Tibial artery (tissue), 4 donors: ENCODE measurements around the gene C17orf75.
"Not testable (repeated sequence)": the region's sequence is repeated elsewhere in the genome, so short reads cannot be mapped to it uniquely, and the experiment has no call there.

Source experiments
- DNase-seq, 2 donors: peaks; one replicate each; pipeline ENCODE4 v3.0.0-alpha.2; 2019
- H3K27ac ChIP-seq, 2 donors: fragments of 200-600 bp; sonication (generic) in 1 of 2; 1 replicate in 1 of 2; 2 replicates in 1 of 2; pipeline ENCODE4 v1.5.1; 2018 to 2019; ENCODE audit warnings: mild to moderate bottlenecking in 1 of 2
- H3K27me3 ChIP-seq, 2 donors: fragments of 200-600 bp; sonication (generic) in 1 of 2; one replicate each; pipeline versions ENCODE4 v1.5.1 to v1.6.0; 2016 to 2019
- H3K36me3 ChIP-seq, 3 donors: fragments of 200-600 bp; sonication (generic) in 2 of 3; one replicate each; pipeline ENCODE4 v1.5.1; 2016 to 2019; ENCODE audit warnings: mild to moderate bottlenecking in 2 of 3
- H3K4me1 ChIP-seq, 4 donors: fragments of 200-600 bp; sonication (generic) in 2 of 4; 1 replicate in 3 of 4; 2 replicates in 1 of 4; pipeline ENCODE4 v1.5.1; 2016 to 2019
- H3K4me3 ChIP-seq, 2 donors: fragments of 200-600 bp; sonication (generic) in 1 of 2; 1 replicate in 1 of 2; 2 replicates in 1 of 2; pipeline ENCODE4 v1.5.1; 2018 to 2019; ENCODE audit warnings: mild to moderate bottlenecking in 2 of 2
- H3K9me3 ChIP-seq, 3 donors: fragments of 200-600 bp; sonication (generic) in 1 of 3; one replicate each; pipeline ENCODE4 v1.5.1; 2016 to 2019
- intact Hi-C: fragments of 100-400 bp; cut with DNase I; formaldehyde crosslinking; loops from one replicate; pipeline ENCODE4 v1.15.0; 2023; ENCODE audit warnings: low total_unique reads
- TF ChIP-seq, protein P1 (sequence below), 2 experiments: fragments of 200-600 bp in 1 of 2; fragments of 450-650 bp in 1 of 2; IDR thresholded peaks; one replicate each; pipeline ENCODE4 v1.5.1; 2017 to 2019; ENCODE audit warnings: antibody characterized with exemption in 2 of 2, mild to moderate bottlenecking in 1 of 2, moderate library complexity in 1 of 2

C17orf75 gene

DNA sequence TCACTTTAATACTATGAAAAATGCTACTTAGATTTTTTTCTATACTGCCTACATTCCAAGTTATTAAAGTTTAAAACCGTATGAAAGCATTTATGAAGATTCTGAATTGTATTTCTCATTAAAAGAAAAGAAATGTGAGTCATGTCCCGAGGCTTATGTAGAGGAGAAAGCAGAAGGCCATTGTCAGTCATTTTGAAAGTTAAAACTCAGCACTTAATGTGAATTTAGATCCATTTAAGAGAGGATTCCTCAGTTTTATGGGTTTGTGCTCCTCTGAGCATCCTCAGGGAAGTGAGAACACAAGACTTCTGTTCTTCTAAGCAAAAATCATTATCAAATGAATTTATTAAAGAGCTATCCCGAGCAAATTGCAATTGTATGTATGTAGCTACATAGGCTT, 11.8 kb downstream of the C17orf75 start:
- TF ChIP-seq, protein P1, sequence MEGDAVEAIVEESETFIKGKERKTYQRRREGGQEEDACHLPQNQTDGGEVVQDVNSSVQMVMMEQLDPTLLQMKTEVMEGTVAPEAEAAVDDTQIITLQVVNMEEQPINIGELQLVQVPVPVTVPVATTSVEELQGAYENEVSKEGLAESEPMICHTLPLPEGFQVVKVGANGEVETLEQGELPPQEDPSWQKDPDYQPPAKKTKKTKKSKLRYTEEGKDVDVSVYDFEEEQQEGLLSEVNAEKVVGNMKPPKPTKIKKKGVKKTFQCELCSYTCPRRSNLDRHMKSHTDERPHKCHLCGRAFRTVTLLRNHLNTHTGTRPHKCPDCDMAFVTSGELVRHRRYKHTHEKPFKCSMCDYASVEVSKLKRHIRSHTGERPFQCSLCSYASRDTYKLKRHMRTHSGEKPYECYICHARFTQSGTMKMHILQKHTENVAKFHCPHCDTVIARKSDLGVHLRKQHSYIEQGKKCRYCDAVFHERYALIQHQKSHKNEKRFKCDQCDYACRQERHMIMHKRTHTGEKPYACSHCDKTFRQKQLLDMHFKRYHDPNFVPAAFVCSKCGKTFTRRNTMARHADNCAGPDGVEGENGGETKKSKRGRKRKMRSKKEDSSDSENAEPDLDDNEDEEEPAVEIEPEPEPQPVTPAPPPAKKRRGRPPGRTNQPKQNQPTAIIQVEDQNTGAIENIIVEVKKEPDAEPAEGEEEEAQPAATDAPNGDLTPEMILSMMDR (IDR thresholded peaks at IDR 0.05), result no peak
- H3K4me3 ChIP-seq, result no peak overlapping the region
- no peak for DNase-seq
- peaks cover 24 to 39% (median 26%) of the 10 kb centered on the region in 3 donors for H3K36me3 ChIP-seq
- H3K27me3 ChIP-seq, result no peaks in the 10 kb centered on the region
- intact Hi-C loops, result no loop called here
- no peaks in the 10 kb centered on the region for H3K4me1 ChIP-seq
- H3K9me3 ChIP-seq, result no peaks in the 10 kb centered on the region
- no peak overlapping the region for H3K27ac ChIP-seq

GRCh38 chr17:32327911-32328310, 14.1 kb downstream of the C17orf75 start:
- peaks cover 7 to 23% (median 9%) of the 10 kb centered on the region in 3 donors for H3K36me3 ChIP-seq
- no peak for DNase-seq
- H3K27ac ChIP-seq, result no peak overlapping the region
- intact Hi-C loops, result no loop called here
- TF ChIP-seq, protein P1 (IDR thresholded peaks at IDR 0.05), result no peak
- H3K4me1 ChIP-seq, result no peaks in the 10 kb centered on the region
- H3K9me3 ChIP-seq, result no peaks in the 10 kb centered on the region
- H3K4me3 ChIP-seq, result no peak overlapping the region
- H3K27me3 ChIP-seq, result no peaks in the 10 kb centered on the region

DNA sequence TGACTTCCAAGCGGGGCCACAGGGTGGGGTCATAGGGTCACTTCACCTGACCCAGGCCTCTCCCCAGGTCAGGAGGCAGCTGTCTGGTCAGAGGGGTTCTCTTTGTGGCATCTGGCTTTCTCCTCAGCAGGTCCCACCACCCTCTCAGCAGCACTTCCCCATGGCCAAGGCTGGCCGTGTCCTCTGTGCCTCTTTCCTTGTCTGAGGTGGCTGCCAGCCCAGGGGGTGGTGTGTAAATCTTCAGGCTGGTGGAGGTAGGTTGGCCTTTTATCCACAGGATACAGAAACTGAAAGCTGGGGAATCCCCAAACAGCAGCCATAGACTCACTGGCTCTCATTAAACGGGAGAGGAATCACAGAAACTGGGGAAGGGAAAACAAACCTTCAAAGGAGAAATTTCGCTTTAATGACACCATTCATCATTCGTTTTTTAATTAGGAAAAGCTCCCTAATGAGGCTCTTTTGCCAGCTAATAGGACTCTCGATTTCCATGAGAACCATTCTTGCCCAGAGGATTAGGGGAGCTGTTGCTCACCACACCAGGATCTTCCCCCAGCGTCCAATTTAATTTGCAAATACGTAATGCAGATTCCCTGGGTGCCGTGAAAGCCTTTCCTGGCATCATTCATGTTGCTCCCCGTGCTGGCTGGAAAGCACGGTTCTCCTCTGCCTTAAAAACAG, 18.0 kb downstream of the C17orf75 start:
- no peaks in the 10 kb centered on the region for H3K27me3 ChIP-seq
- no peaks in the 10 kb centered on the region for H3K4me1 ChIP-seq
- no peak overlapping the region for H3K4me3 ChIP-seq
- intact Hi-C loops, result no loop called here
- no peaks in the 10 kb centered on the region for H3K9me3 ChIP-seq
- no peak overlapping the region for H3K27ac ChIP-seq
- DNase-seq, result no peak
- TF ChIP-seq, protein P1 (IDR thresholded peaks at IDR 0.05), result no peak
- no peaks in the 10 kb centered on the region for H3K36me3 ChIP-seq

DNA sequence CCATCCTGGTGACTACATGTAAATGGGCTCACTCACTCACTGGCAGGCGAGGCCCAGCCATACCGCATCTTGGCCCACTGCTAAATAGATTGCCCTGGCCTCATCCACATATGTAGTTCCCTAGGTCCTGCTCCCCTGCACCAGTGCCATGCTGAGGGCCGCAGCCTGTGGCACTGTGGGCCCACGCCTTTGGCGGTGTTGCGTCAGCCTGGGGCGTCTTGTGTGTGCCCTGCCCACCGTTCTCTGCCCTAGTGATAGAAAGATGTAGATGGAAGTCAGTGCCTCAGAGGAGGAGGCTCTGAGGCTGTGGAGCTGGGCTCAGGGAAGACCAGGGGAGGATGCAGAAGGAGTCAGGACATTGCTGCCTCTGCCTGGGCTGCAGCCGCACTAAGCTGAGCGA, 18.9 kb downstream of the C17orf75 start:
- DNase-seq, result no peak
- Histone ChIP-seq H3K4me3 (no peak overlapping the region), H3K27me3 (no peaks in the 10 kb centered on the region), H3K9me3 (no peaks in the 10 kb centered on the region), H3K36me3 (no peaks in the 10 kb centered on the region), H3K27ac (no peak overlapping the region), H3K4me1 (no peaks in the 10 kb centered on the region)
- TF ChIP-seq, protein P1 (IDR thresholded peaks at IDR 0.05), result no peak
- intact Hi-C loops, result no loop called here

GRCh38 chr17:32320847-32321246, 21.1 kb downstream of the C17orf75 start:
- DNase-seq, result no peak
- Histone ChIP-seq H3K27ac (no peak overlapping the region), H3K36me3 (no peaks in the 10 kb centered on the region), H3K4me3 (no peak overlapping the region), H3K27me3 (no peaks in the 10 kb centered on the region), H3K9me3 (no peaks in the 10 kb centered on the region), H3K4me1 (no peaks in the 10 kb centered on the region)
- TF ChIP-seq, protein P1 (IDR thresholded peaks at IDR 0.05), result no peak
- intact Hi-C loops, result no loop called here

DNA sequence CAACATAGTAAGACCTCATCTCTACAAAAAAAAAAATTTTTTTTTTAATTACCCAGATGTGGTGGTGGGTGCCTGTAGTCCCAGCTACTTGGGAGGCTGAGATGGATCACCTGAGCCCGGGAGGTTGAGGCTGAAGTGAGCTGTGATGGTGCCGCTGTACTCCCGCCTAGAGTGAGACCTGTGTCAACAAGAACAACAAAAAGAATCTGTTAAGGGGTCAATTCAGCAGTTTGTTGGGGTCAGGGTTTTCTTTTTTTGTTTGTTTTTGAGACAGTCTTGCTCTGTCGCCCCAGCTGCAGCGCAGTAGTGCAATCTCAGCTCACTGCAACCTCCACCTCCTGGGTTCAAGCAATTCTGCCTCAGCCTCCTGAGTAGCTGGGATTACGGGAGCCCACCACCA, 21.9 kb downstream of the C17orf75 start:
- DNase-seq, intact Hi-C loops, H3K4me1 ChIP-seq, H3K27me3 ChIP-seq, H3K27ac ChIP-seq, H3K4me3 ChIP-seq, H3K36me3 ChIP-seq, H3K9me3 ChIP-seq: not testable (repeated sequence)
